WTC11 (cell line): Measurements from ENCODE around the gene ANKS6. TPM values are rescaled to one million over a fixed set of nuclear protein-coding genes. Genes with fewer than 3 reads are reported as not detected.

Experiments
- ATAC-seq: fragments of 200-7000 bp; cut with Tn5 transposase; 2 replicates; pipeline ENCODE4 v1.10.0; 2021; ENCODE audit warnings: mild to moderate bottlenecking, moderate library complexity
- CTCF ChIA-PET: fragments of 300-600 bp; sonication (Branson Sonifier 250); formaldehyde crosslinking; loops from one replicate; lab custom pipeline; 2021; ENCODE audit warnings: antibody characterized with exemption; lab: Charles Lee
- POLR2A ChIA-PET: fragments of 350-600 bp; sonication (Branson Sonifier 250); formaldehyde crosslinking; loops from one replicate; lab custom pipeline; 2021; ENCODE audit warnings: antibody characterized with exemption; lab: Charles Lee
- DNase-seq: peaks from one replicate; pipeline ENCODE4 v3.0.0; 2021; ENCODE audit warnings: low spot score
- H3K27ac Mint-ChIP-seq: 2 replicates; pipeline ENCODE4 v1.8.0; 2021; ENCODE audit warnings: mixed read lengths
- H3K27me3 Mint-ChIP-seq: 2 replicates; pipeline ENCODE4 v1.8.0; 2021; ENCODE audit warnings: low read depth, mild to moderate bottlenecking, moderate library complexity, mixed read lengths
- H3K36me3 Mint-ChIP-seq: 2 replicates; pipeline ENCODE4 v1.8.0; 2021; ENCODE audit warnings: mixed read lengths
- H3K4me1 Mint-ChIP-seq: 2 replicates; pipeline ENCODE4 v1.8.0; 2022; ENCODE audit warnings: mixed read lengths
- H3K4me3 Mint-ChIP-seq: 2 replicates; pipeline ENCODE4 v1.8.0; 2021; ENCODE audit warnings: mild to moderate bottlenecking, moderate library complexity, mixed read lengths
- H3K9me3 Mint-ChIP-seq: 2 replicates; pipeline ENCODE4 v1.8.0; 2021; ENCODE audit warnings: mixed read lengths
- AFF4 ChIP-seq: sonication (generic); formaldehyde crosslinking; IDR thresholded peaks from 2 replicates; pipeline ENCODE4 v1.8.1; 2023; ENCODE audit warnings: mild to moderate bottlenecking, missing genetic modification reagents, borderline replicate concordance
- ATF1 ChIP-seq: sonication (generic); formaldehyde crosslinking; IDR thresholded peaks from 2 replicates; pipeline ENCODE4 v1.8.1; 2023; ENCODE audit warnings: mild to moderate bottlenecking, moderate library complexity, missing genetic modification reagents
- CREM ChIP-seq: sonication (generic); formaldehyde crosslinking; IDR thresholded peaks from 2 replicates; pipeline ENCODE4 v1.8.1; 2022; ENCODE audit warnings: mild to moderate bottlenecking, missing genetic modification reagents, moderate library complexity
- CTCF ChIP-seq: fragments of 200-600 bp; IDR thresholded peaks from 2 replicates; pipeline ENCODE4 v1.8.0; 2022; ENCODE audit warnings: antibody characterized with exemption
- ETV6 ChIP-seq: sonication (generic); formaldehyde crosslinking; IDR thresholded peaks from 2 replicates; pipeline ENCODE4 v1.8.1; 2022; ENCODE audit warnings: mild to moderate bottlenecking, missing genetic modification reagents
- FOXJ3 ChIP-seq: sonication (generic); formaldehyde crosslinking; IDR thresholded peaks from 2 replicates; pipeline ENCODE4 v1.9.0; 2021; ENCODE audit warnings: missing genetic modification reagents, mild to moderate bottlenecking, borderline replicate concordance
- FOXP1 ChIP-seq: sonication (generic); formaldehyde crosslinking; IDR thresholded peaks from 2 replicates; pipeline ENCODE4 v1.8.0; 2022; ENCODE audit warnings: missing genetic modification reagents, mild to moderate bottlenecking, moderate library complexity, borderline replicate concordance
- NFATC4 ChIP-seq: fragments of 250-450 bp; sonication (Bioruptor Pico); IDR thresholded peaks from 2 replicates; pipeline ENCODE4 v1.9.0; 2021; ENCODE audit warnings: mild to moderate bottlenecking
- NR3C1 ChIP-seq: sonication (generic); formaldehyde crosslinking; conservative IDR thresholded peaks from 2 replicates; pipeline ENCODE4 v1.8.1; 2023; ENCODE audit warnings: low read depth, mild to moderate bottlenecking, missing genetic modification reagents
- PREB ChIP-seq: sonication (generic); formaldehyde crosslinking; IDR thresholded peaks from 2 replicates; pipeline ENCODE4 v1.8.1; 2022; ENCODE audit warnings: mild to moderate bottlenecking, missing genetic modification reagents, moderate library complexity, borderline replicate concordance
- PRRX2 ChIP-seq: fragments of 250-450 bp; sonication (Bioruptor Pico); IDR thresholded peaks from 2 replicates; pipeline ENCODE4 v1.8.0; 2021; ENCODE audit warnings: mild to moderate bottlenecking
- SOX15 ChIP-seq: fragments of 250-450 bp; sonication (Bioruptor Pico); IDR thresholded peaks from 2 replicates; pipeline ENCODE4 v1.9.0; 2021; ENCODE audit warnings: mild to moderate bottlenecking
- ZNF263 ChIP-seq: sonication (generic); formaldehyde crosslinking; IDR thresholded peaks from 2 replicates; pipeline ENCODE4 v1.8.1; 2022; ENCODE audit warnings: low read depth, mild to moderate bottlenecking, moderate library complexity, missing genetic modification reagents
- ZNF281 ChIP-seq: sonication (generic); formaldehyde crosslinking; IDR thresholded peaks from 2 replicates; pipeline ENCODE4 v1.8.0; 2023; ENCODE audit warnings: mild to moderate bottlenecking, missing genetic modification reagents
- ZNF425 ChIP-seq: fragments of 250-450 bp; sonication (Bioruptor Pico); conservative IDR thresholded peaks from 2 replicates; pipeline ENCODE4 v1.9.0; 2021; ENCODE audit warnings: mild to moderate bottlenecking
- ZNF512 ChIP-seq: sonication (generic); formaldehyde crosslinking; IDR thresholded peaks from 2 replicates; pipeline ENCODE4 v1.8.1; 2022; ENCODE audit warnings: missing genetic modification reagents, borderline replicate concordance
- ZNF671 ChIP-seq: fragments of 250-450 bp; sonication (Bioruptor Pico); IDR thresholded peaks from 2 replicates; pipeline ENCODE4 v1.8.0; 2021; ENCODE audit warnings: mild to moderate bottlenecking
- total RNA-seq: library from RNA; stranded (reverse); gene quantifications from 3 replicates; pipeline ENCODE4 v1.2.3, GENCODE V29; 2021

The ANKS6 gene
- total RNA-seq, 1 experiment from 2014 or later, result 65.1 TPM

- Mint-ChIP-seq H3K9me3 (no peaks in the 10 kb centered on the region), H3K27ac (no peak overlapping the region), H3K36me3 (peaks cover 14% of the 10 kb centered on the region), H3K4me3 (no peak overlapping the region), H3K4me1 (peaks cover 6% of the 10 kb centered on the region), H3K27me3 (no peaks in the 10 kb centered on the region)
- no peak for DNase-seq
- TF ChIP-seq PRRX2 (CRISPR knock-in tag), result no peak
- no peak for TF ChIP-seq ZNF425 (CRISPR knock-in tag)
- no peak for TF ChIP-seq ZNF281 (CRISPR knock-in tag)
- no peak for TF ChIP-seq FOXP1
- no peak for TF ChIP-seq SOX15 (CRISPR knock-in tag)
- TF ChIP-seq ATF1 (CRISPR knock-in tag), result no peak
- no peak for TF ChIP-seq AFF4 (CRISPR knock-in tag)
- TF ChIP-seq ZNF512, result no peak
- TF ChIP-seq ZNF263 (CRISPR knock-in tag), result no peak
- TF ChIP-seq ETV6, result no peak
- no peak for TF ChIP-seq NR3C1 (CRISPR knock-in tag)
- TF ChIP-seq FOXJ3 (CRISPR knock-in tag), result no peak
- TF ChIP-seq CREM (CRISPR knock-in tag), result no peak
- no peak for TF ChIP-seq CTCF
- TF ChIP-seq NFATC4, result no peak
- TF ChIP-seq ZNF671, result no peak
- no peak for TF ChIP-seq PREB (CRISPR knock-in tag)
- no peak for ATAC-seq
- ChIA-PET POLR2A (no interaction called here), CTCF (interaction anchor here (1.4 kb wide), 1 partner anchor 147 kb away, joined by 3 read pairs; no protein-coding TSS in a partner anchor)
Observed at GRCh38 chr9:98842510-98842909, 46.2 kb upstream of the ANKS6 start.
